PFSK-1 (cell line): ENCODE data around the gene PTPRO.

Experiments
- FOXP2 ChIP-seq: optimal IDR thresholded peaks from 2 replicates; pipeline ENCODE3; 2011; ENCODE audit warnings: borderline replicate concordance, control low read depth, inconsistent platforms; ENCODE audit not compliant: insufficient read depth; ENCODE audit errors: extremely low read length, extremely low read depth
- POLR2AphosphoS5 ChIP-seq: IDR thresholded peaks from 2 replicates; pipeline ENCODE4 v1.6.1; 2012; ENCODE audit warnings: low read depth, mild to moderate bottlenecking, control low read depth, low read length, moderate library complexity
- REST ChIP-seq, 2 experiments: IDR thresholded peaks; 2 replicates each; pipeline versions ENCODE4 v1.6.1 to v1.8.0; 2011 to 2012; ENCODE audit warnings: low read depth in 2 of 2, low read length in 2 of 2, control low read depth in 1 of 2, inconsistent platforms in 1 of 2, mild to moderate bottlenecking in 1 of 2, moderate library complexity in 1 of 2; ENCODE audit not compliant: insufficient read depth in 1 of 2
- SIN3A ChIP-seq: IDR thresholded peaks from 2 replicates; pipeline ENCODE4 v1.6.1; 2012; ENCODE audit warnings: mild to moderate bottlenecking, low read length, moderate library complexity, borderline replicate concordance; ENCODE audit not compliant: insufficient read depth
- TAF1 ChIP-seq: IDR thresholded peaks from 2 replicates; pipeline ENCODE4 v1.6.1; 2012; ENCODE audit warnings: low read length, control low read depth, borderline replicate concordance; ENCODE audit not compliant: insufficient read depth

Gene PTPRO

DNA sequence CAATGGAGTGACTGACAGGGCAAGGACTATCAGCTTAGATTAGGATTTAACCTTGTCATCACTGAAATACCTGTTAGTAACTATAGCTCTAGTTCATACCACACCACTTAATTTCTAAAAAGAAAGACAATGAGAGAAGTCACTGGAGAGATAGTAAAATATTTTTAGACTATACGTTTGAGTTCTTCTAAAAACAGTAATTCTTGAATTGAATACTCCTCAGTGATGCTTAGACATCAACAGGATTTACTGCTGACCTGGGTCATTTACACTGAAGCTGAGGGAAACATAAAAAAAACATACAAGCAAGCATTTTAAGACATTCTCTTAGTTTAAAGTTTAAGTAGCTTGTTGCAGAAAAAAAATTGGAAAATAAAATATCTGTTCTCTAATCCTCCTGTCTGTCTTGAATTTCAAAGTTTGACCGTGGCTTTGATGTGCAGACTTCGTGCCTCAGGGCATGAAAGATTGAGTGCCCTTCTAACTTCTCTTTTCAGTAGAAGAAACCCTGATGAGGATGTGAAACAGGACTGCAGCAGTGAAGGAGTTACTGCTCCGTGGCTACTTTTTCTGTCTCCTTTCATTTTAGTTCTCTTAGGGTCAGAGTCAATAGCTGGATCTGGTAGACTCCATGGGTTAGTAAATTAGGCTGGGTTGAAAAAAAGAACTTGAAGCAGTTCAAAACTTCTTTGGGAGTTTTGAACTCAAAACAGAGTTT, 172.2 kb downstream of the PTPRO start:
- no peak for TF ChIP-seq TAF1

GRCh38 chr12:15495746-15496145, 173.4 kb downstream of the PTPRO start:
- no peak for TF ChIP-seq SIN3A

GRCh38 chr12:15496738-15497137, 174.4 kb downstream of the PTPRO start:
- TF ChIP-seq POLR2AphosphoS5 (no peak), FOXP2 (no peak), SIN3A (no peak), REST (IDR thresholded peaks at IDR 0.05; ENCODE audit: insufficient read depth in 1 of 2, low read depth in 2 of 2, low read length in 2 of 2) (no peak), TAF1 (no peak)

DNA sequence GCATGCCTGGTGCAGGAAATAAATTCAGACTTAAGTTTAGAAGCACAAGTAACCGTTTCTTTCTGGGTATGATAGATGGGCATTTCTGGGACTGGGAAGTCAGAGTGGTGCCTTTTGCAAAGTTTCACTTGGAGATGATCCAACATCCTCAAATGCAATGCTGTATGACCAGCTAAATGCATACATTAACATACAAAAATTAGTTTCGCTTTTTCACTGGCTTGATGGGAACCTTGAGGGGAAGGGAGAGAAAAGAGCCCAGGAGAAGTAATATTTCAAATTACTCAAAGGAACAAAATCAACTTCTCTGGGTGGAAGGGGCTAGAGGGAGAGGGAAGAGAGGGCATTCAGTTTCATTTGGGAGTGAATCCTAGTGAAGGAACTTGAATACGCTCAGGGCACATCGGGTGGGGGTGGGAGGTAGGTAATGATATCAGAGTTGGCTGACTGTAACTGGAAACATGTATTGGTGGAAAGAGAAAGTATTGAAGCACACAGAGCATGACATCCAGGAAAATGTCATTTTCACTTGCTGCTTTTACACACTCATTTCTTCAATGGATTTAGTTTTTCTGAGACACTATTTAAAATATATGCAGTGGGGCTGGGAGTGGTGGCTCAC, 175.5 kb downstream of the PTPRO start:
- TF ChIP-seq TAF1, result no peak
- no peak for TF ChIP-seq FOXP2
- no peak for TF ChIP-seq REST (IDR thresholded peaks at IDR 0.05; ENCODE audit: insufficient read depth in 1 of 2, low read depth in 2 of 2, low read length in 2 of 2)
- TF ChIP-seq SIN3A, result no peak
- TF ChIP-seq POLR2AphosphoS5, result no peak

DNA sequence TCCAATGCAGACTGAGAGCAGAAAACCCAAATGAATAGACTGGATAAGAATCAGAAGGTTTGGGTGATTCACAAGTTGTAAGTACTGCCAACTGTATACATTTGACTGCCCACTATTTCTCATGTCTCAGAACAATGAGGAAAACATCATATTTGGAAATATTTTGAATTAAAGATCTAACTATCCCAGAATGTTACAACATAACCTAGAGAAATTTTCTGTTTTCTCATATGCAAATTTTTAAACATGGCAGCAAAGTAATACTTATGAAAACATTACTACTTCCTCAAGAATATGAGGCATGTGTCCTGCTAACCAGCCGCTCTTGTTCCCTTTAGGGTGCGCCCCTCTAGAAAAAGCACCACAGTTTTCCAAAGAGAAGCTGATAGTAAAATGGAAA, 179.9 kb downstream of the PTPRO start:
- TF ChIP-seq POLR2AphosphoS5 (no peak), TAF1 (no peak), REST (IDR thresholded peaks at IDR 0.05; ENCODE audit: insufficient read depth in 1 of 2, low read depth in 2 of 2, low read length in 2 of 2) (no peak), SIN3A (no peak), FOXP2 (no peak)

DNA sequence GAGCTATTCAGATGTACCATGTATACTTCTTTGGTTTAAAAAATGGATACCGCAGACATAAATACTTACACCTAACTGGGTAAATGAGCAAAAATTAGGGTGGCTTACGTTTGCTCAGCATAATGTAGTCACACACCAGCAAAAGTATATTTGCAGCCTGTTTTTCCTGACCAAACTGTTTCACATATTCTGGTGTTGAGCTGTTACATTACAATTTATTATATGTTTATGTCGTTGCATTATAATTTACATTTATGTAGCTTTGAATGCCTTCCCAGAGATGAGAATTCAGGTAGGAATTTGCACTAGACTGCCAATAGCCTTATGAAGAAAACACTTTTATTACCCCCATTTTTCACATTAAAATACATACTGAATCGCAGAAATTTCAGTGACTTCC, 183.3 kb downstream of the PTPRO start:
- TF ChIP-seq SIN3A (no peak), FOXP2 (no peak), REST (IDR thresholded peaks at IDR 0.05; ENCODE audit: insufficient read depth in 1 of 2, low read depth in 2 of 2, low read length in 2 of 2) (no peak), TAF1 (no peak), POLR2AphosphoS5 (no peak)
